Measurements from ENCODE around the gene TMCO1.

- TF ChIP-seq CTCF (IDR thresholded peaks at IDR 0.05) (no peak), POLR2A (IDR thresholded peaks at IDR 0.05) (no peak)
These were observed 38.9 kb upstream of the TMCO1 start for GRCh38 chr1:165807613-165808012.

Measured in heart left ventricle (tissue), 13 donors.